IPS-18c (cell line): ENCODE measurements around the gene SLC16A1.
"Not testable (repeated sequence)": the region's sequence is repeated elsewhere in the genome, so short reads cannot be mapped to it uniquely, and the experiment has no call there.

ENCODE experiments used
- H3K4me3 ChIP-seq: 2 replicates; pipeline ENCODE4 v1.7.0; 2013; ENCODE audit warnings: low read depth, mild to moderate bottlenecking, low read length, moderate library complexity; ENCODE audit not compliant: insufficient read depth
- H3K9me3 ChIP-seq: one replicate; pipeline ENCODE4 v1.6.1; 2013; ENCODE audit warnings: mild to moderate bottlenecking, low read length, moderate library complexity; ENCODE audit not compliant: control insufficient read depth, insufficient read depth

SLC16A1 gene

GRCh38 chr1:112902221-112902620 lies 53.8 kb downstream of the SLC16A1 start:
- Histone ChIP-seq H3K4me3 (no peak overlapping the region), H3K9me3 (no peaks in the 10 kb centered on the region)

GRCh38 chr1:112901387-112901786 lies 54.6 kb downstream of the SLC16A1 start:
- H3K4me3 ChIP-seq = no peak overlapping the region
- H3K9me3 ChIP-seq = no peaks in the 10 kb centered on the region

- Histone ChIP-seq H3K4me3 (no peak overlapping the region), H3K9me3 (peaks cover 12% of the 10 kb centered on the region)
These were observed 59.2 kb downstream of the SLC16A1 start for GRCh38 chr1:112896783-112897182.

- H3K9me3 ChIP-seq = peaks cover 12% of the 10 kb centered on the region
- no peak overlapping the region for H3K4me3 ChIP-seq
These were observed 61.4 kb downstream of the SLC16A1 start for GRCh38 chr1:112894561-112895011.

GRCh38 chr1:112894010-112894292 lies 62.0 kb downstream of the SLC16A1 start:
- Histone ChIP-seq H3K9me3 (peaks cover 12% of the 10 kb centered on the region), H3K4me3 (no peak overlapping the region)

- peaks cover 12% of the 10 kb centered on the region for H3K9me3 ChIP-seq
- H3K4me3 ChIP-seq = no peak overlapping the region
These were observed 62.5 kb downstream of the SLC16A1 start for GRCh38 chr1:112893288-112894009.

GRCh38 chr1:112889906-112890305 lies 66.1 kb downstream of the SLC16A1 start:
- not testable (repeated sequence) for H3K4me3 ChIP-seq
- H3K9me3 ChIP-seq = peaks cover 12% of the 10 kb centered on the region

GRCh38 chr1:112889052-112889768 lies 66.8 kb downstream of the SLC16A1 start:
- Histone ChIP-seq H3K4me3 (no peak overlapping the region), H3K9me3 (peaks cover 7% of the 10 kb centered on the region)

- peaks cover 2% of the 10 kb centered on the region for H3K9me3 ChIP-seq
- no peak overlapping the region for H3K4me3 ChIP-seq
These were observed 67.4 kb downstream of the SLC16A1 start for GRCh38 chr1:112888630-112889029.

- H3K4me3 ChIP-seq = no peak overlapping the region
- H3K9me3 ChIP-seq = no peaks in the 10 kb centered on the region
These were observed 68.3 kb downstream of the SLC16A1 start for GRCh38 chr1:112887599-112888283.

- not testable (repeated sequence) for H3K9me3 ChIP-seq, H3K4me3 ChIP-seq
These were observed 71.0 kb downstream of the SLC16A1 start for GRCh38 chr1:112884996-112885395.

GRCh38 chr1:112882271-112882744 lies 73.7 kb downstream of the SLC16A1 start:
- Histone ChIP-seq H3K4me3 (no peak overlapping the region), H3K9me3 (no peaks in the 10 kb centered on the region)

GRCh38 chr1:112881742-112882127 lies 74.3 kb downstream of the SLC16A1 start:
- Histone ChIP-seq H3K4me3 (no peak overlapping the region), H3K9me3 (no peaks in the 10 kb centered on the region)

GRCh38 chr1:112879834-112880233 lies 76.2 kb downstream of the SLC16A1 start:
- H3K4me3 ChIP-seq = no peak overlapping the region

GRCh38 chr1:112878321-112878720 lies 77.7 kb downstream of the SLC16A1 start:
- Histone ChIP-seq H3K4me3 (no peak overlapping the region), H3K9me3 (no peaks in the 10 kb centered on the region)

More at GRCh38 chr1:112879834-112880233, 76.2 kb downstream of the SLC16A1 start:
- no peaks in the 10 kb centered on the region for H3K9me3 ChIP-seq

GRCh38 chr1:112877750-112878149 lies 78.2 kb downstream of the SLC16A1 start:
- no peak overlapping the region for H3K4me3 ChIP-seq
- no peaks in the 10 kb centered on the region for H3K9me3 ChIP-seq

- no peaks in the 10 kb centered on the region for H3K9me3 ChIP-seq
These were observed 79.7 kb downstream of the SLC16A1 start for GRCh38 chr1:112876315-112876714.

GRCh38 chr1:112872551-112872962 lies 83.4 kb downstream of the SLC16A1 start:
- no peak overlapping the region for H3K4me3 ChIP-seq
- no peaks in the 10 kb centered on the region for H3K9me3 ChIP-seq

More at GRCh38 chr1:112876315-112876714, 79.7 kb downstream of the SLC16A1 start:
- no peak overlapping the region for H3K4me3 ChIP-seq
